Measurements from ENCODE around the gene LMX1B.
"Not testable (repeated sequence)": the region's sequence is repeated elsewhere in the genome, so short reads cannot be mapped to it uniquely, and the experiment has no call there.

LMX1B gene

GRCh38 chr9:126636983-126637798 lies 23.5 kb downstream of the LMX1B start:
- no peak for FAIRE-seq

- FAIRE-seq = no peak
Observed at GRCh38 chr9:126638571-126639132, 24.9 kb downstream of the LMX1B start.

- no peak for FAIRE-seq
Observed at GRCh38 chr9:126639318-126640000, 25.7 kb downstream of the LMX1B start.

- no peak for FAIRE-seq
Observed at GRCh38 chr9:126641118-126641851, 27.6 kb downstream of the LMX1B start.

- FAIRE-seq = no peak
Observed at GRCh38 chr9:126642010-126642744, 28.4 kb downstream of the LMX1B start.

GRCh38 chr9:126642839-126643238 lies 29.1 kb downstream of the LMX1B start:
- FAIRE-seq = no peak

- no peak for FAIRE-seq
Observed at GRCh38 chr9:126643945-126644527, 30.3 kb downstream of the LMX1B start.

GRCh38 chr9:126646162-126646561 lies 32.4 kb downstream of the LMX1B start:
- FAIRE-seq = no peak

GRCh38 chr9:126647585-126648411 lies 34.1 kb downstream of the LMX1B start:
- no peak for FAIRE-seq

GRCh38 chr9:126649477-126649876 lies 35.7 kb downstream of the LMX1B start:
- no peak for FAIRE-seq

GRCh38 chr9:126650404-126651341 lies 36.9 kb downstream of the LMX1B start:
- no peak for FAIRE-seq

- no peak for FAIRE-seq
Observed at GRCh38 chr9:126652140-126652582, 38.4 kb downstream of the LMX1B start.

GRCh38 chr9:126654124-126654523 lies 40.4 kb downstream of the LMX1B start:
- FAIRE-seq = no peak

GRCh38 chr9:126656214-126656613 lies 42.5 kb downstream of the LMX1B start:
- FAIRE-seq = not testable (repeated sequence)

- FAIRE-seq = no peak
Observed at GRCh38 chr9:126658201-126658825, 44.6 kb downstream of the LMX1B start.

GRCh38 chr9:126658956-126659555 lies 45.3 kb downstream of the LMX1B start:
- no peak for FAIRE-seq

GRCh38 chr9:126661122-126661520 lies 47.4 kb downstream of the LMX1B start:
- no peak for FAIRE-seq

- no peak for FAIRE-seq
Observed at GRCh38 chr9:126661521-126662251, 48.0 kb downstream of the LMX1B start.
